Activated naive CD4-positive, alpha-beta T cell treated with Interleukin-2 at 50 U/mL for 16 hours (primary cell): ENCODE measurements around the gene CWC27.
"Not testable (repeated sequence)": the region's sequence is repeated elsewhere in the genome, so short reads cannot be mapped to it uniquely, and the experiment has no call there.

Experiments
- DNase-seq: peaks from one replicate; pipeline ENCODE4 v3.0.0-alpha.2; 2020

The CWC27 gene

DNA sequence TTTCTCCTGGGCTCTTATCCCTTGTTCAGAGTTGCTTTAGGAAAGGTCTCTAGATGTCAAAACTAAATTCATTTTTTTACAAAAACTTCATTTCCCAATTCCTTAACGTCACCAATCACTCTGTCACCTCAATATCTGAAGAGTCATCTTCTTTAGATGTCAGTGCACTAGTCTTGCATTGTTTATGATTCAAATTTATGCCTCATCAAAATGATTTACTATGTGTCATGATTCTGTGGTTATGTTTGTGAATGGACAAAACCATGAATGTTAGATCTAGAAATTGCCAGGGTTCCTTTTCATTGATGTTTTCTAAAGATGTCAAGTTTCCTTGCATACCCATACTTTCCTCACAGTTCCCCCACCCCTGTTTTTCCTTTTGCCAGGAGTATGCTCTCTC, 21.5 kb downstream of the CWC27 start:
- no peak for DNase-seq

GRCh38 chr5:64792469-64792868, 23.7 kb downstream of the CWC27 start:
- no peak for DNase-seq

DNA sequence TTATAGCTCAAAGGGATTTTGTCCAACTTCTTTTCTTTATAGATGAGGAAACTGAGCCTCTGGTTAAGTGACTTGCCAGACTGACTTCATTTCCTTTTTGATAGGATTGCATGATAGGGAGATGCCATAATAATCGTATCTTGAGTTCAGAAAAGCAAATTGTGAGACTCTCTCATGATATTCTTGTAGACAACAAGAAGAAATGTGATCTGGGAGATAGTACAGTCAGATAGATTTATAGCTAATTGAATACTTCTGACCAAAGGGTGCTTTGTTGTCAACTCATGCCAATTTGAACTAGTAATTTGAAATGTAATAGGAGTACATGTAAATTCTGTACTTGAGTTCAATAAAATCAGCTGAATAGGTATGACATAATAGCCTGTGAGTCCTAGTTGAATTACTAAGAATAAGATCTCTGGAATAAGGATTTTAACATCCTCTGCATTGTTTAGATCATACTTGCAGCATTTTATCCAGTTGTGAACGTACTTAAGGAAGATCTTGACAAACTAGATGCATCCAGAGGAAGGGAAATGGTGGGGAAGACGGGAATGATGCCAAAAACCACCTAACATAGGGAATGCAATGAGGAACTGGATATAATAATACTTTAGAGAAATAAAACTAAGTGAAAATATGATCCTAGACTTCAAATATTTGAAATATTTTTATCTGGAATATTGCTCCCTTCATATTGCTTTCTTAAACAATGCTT, 25.5 kb downstream of the CWC27 start:
- DNase-seq: no peak

- no peak for DNase-seq
These were observed 27.6 kb downstream of the CWC27 start for GRCh38 chr5:64796301-64796700.

DNA sequence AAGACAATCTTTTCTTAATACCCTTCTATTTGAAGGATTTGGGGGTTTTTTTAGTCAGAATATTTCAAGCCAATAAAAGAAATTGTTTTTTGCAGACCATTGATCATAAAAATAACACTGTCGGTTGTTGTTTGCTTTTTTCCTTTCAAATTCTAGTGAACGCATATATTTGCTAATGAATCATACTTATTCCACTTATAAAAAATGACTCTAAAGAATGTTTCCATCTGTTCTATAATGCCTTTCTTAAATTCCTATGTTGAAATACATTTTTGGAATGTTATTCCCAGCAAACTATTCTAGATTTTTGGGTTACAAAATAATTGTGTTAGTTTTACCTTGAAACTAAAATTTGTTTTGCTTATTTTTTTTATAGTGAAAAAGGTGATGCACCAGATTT, 32.2 kb downstream of the CWC27 start:
- DNase-seq: no peak

DNA sequence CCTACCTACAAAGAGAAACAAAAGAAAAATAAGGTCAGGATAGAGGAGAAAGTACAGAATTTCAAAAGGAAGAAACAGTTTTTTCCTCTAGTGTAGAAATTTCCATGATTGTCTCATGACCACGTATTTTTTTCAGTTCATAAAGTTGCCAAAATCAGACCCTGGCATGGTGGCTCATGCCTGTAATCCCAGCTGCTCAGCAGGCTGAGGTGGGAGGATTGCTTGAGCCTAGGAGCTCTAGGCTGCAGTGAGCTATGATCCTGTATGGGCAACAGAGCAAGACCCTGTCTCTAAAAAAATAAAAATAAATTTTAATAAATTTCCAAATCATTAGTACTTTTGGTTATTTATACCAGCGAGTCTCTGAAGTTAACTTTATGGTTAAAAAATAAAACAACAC, 37.8 kb downstream of the CWC27 start:
- DNase-seq: no peak

- DNase-seq: no peak
These were observed 38.8 kb downstream of the CWC27 start for GRCh38 chr5:64807520-64807919.

GRCh38 chr5:64811050-64811640, 42.4 kb downstream of the CWC27 start:
- no peak for DNase-seq

- no peak for DNase-seq
These were observed 45.3 kb downstream of the CWC27 start for GRCh38 chr5:64814073-64814472.

GRCh38 chr5:64818245-64818644, 49.5 kb downstream of the CWC27 start:
- DNase-seq: no peak

DNA sequence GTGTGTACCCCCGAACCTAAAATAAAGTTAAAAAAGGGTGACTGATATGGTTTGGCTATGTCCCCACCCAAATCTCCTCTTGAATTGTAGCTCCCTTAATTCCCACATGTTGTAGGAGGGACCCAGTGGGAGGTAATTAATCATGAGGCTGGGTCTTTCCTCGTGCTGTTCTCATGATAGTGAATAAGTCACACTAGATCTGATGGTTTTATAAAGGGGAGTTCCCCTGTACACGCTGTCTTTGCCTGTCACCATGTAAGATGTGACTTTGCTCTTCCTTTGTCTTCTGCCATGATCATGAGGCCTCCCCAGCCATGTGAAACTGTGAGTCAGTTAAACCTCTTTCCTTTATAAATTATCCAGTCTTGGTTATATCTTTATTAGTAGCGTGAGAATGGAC, 50.6 kb downstream of the CWC27 start:
- DNase-seq: not testable (repeated sequence)

GRCh38 chr5:64822320-64822719, 53.6 kb downstream of the CWC27 start:
- no peak for DNase-seq

DNA sequence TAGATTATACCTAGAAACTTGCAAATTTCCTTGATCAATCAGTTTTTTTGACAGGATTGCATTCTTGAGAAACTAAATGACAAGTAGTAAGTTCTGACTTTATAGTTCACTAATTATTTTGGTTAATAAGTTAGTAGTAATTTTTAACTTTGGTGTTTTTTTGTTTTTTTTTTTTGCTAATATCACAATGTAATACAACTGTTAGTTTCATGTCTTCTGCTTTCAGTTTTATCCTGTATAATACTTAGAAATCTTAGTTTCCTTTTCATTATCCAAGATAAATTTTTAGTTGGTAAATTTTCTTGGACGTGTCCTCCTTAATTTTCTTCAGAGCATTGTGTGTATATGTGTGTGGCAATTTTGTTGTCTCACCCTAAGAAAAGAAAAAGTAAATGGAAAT, 57.8 kb downstream of the CWC27 start:
- no peak for DNase-seq

GRCh38 chr5:64827703-64828102, 59.0 kb downstream of the CWC27 start:
- DNase-seq: no peak

DNA sequence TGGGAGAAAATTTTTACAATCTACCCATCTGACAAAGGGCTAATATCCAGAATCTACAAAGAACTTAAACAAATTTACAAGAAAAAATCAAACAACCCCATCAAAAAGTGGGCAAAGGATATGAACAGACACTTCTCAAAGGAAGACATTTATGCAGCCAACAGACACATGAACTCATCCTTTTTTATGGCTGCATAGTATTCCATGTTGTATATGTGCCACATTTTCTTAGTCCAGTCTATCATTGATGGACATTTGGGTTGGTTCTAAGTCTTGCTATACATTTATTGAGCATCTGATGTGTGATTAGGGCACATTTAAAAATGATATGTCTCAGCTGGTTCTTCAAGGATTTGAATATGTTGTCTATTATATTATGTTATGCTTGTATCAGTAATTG, 61.9 kb downstream of the CWC27 start:
- DNase-seq: not testable (repeated sequence)

DNA sequence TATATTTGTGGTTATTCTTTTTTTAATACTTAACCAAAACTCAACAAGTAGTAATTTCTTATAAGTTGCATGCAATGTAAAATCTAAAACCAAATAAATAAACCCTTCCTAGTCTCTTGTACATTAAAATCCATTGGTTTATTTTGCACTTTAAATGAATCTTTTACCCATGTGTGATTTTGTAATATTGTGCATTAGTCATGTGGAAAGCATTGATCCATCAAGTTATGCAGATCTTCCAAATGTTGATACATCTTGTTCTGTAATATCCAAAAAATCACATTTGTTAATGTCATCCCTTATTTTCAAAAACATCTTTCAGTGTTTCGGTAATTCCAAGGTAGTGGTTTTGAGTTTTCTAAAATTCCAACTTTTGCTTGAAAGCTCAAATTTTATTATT, 63.3 kb downstream of the CWC27 start:
- no peak for DNase-seq

- no peak for DNase-seq
These were observed 65.3 kb downstream of the CWC27 start for GRCh38 chr5:64834037-64834436.

DNA sequence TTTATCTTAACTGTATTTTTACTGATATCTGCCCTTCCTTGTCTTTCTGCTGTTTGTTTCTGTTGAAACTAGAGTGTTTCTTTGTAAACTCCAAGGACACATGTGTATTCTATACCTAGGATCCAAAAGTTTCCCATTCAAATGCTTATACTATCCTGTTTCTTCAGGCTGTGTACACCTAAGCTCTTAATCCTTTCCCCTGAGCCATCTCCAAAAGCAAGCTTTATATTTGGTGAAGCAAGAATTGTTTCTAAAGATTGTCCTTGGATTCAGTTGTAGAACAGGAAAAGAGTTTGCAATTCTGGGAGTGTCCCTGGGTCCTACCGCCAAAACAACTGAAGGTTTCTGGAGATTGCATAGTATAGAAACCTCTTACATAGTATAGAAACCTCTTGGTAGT, 65.9 kb downstream of the CWC27 start:
- DNase-seq: no peak

DNA sequence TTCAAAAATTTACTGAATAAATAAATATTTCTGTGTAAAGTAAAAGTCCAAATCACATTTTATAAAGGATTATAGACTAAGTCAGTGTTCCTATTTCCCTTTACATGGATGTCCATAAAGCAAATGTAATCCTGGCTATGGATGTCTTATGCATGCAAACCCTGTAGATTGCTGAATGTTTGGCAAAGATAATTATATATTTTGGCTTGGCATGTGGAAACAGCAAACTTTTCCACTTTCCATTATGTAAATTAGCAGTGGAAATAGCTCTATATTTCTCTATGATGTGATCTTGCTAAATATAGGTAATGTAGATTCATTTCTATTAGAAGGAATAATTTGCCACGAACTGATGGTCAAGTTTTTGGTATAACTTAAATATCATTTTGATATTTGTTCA, 66.5 kb downstream of the CWC27 start:
- DNase-seq: no peak

- DNase-seq: no peak
These were observed 67.5 kb downstream of the CWC27 start for GRCh38 chr5:64836190-64836755.

- no peak for DNase-seq
These were observed 68.1 kb downstream of the CWC27 start for GRCh38 chr5:64836786-64837185.

- no peak for DNase-seq
These were observed 69.6 kb downstream of the CWC27 start for GRCh38 chr5:64838376-64838775.

DNA sequence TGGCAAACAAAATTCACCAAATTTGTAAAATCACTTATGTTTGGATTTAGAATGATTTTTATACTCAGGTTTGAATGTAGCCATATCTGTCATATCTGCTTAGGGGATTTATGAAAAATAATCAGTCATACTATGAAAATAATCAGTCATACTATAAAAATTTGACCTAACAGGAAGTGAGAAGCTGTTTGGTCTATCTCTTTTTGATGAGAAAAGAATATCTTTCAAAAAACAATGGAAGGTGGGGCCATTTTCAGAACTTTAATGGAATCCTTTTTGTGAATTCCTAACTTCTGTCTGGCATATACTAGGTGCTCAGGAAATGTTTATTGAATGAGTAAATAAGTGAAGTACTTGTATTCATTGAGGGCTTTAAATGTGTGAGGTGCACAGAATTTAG, 70.1 kb downstream of the CWC27 start:
- no peak for DNase-seq

GRCh38 chr5:64839936-64840335, 71.2 kb downstream of the CWC27 start:
- no peak for DNase-seq

- DNase-seq: no peak
These were observed 72.2 kb downstream of the CWC27 start for GRCh38 chr5:64840958-64841357.
